ENCODE results near the gene DCUN1D1.

The DCUN1D1 gene

GRCh38 chr3:182970811-182971418, 9.4 kb downstream of the DCUN1D1 start:
- no peak overlapping the region for H3K27ac ChIP-seq

GRCh38 chr3:182969853-182970252, 10.5 kb downstream of the DCUN1D1 start:
- Histone ChIP-seq H3K4me3 (ENCODE audit: low read depth, low read length) (no peak overlapping the region), H3K27me3 (ENCODE audit: insufficient read depth, low read depth, severe bottlenecking) (no peaks in the 10 kb centered on the region), H3K36me3 (no peaks in the 10 kb centered on the region), H3K27ac (no peak overlapping the region), H3K9me3 (ENCODE audit: severe bottlenecking) (no peaks in the 10 kb centered on the region)
- DNase-seq = no peak
- no peak for TF ChIP-seq CTCF (IDR thresholded peaks at IDR 0.05; ENCODE audit: low read depth, low read length)

More at GRCh38 chr3:182970811-182971418, 9.4 kb downstream of the DCUN1D1 start:
- Histone ChIP-seq H3K4me3 (ENCODE audit: low read depth, low read length) (no peak overlapping the region), H3K36me3 (no peaks in the 10 kb centered on the region), H3K9me3 (ENCODE audit: severe bottlenecking) (no peaks in the 10 kb centered on the region), H3K27me3 (ENCODE audit: insufficient read depth, low read depth, severe bottlenecking) (no peaks in the 10 kb centered on the region)
- no peak for TF ChIP-seq CTCF (IDR thresholded peaks at IDR 0.05; ENCODE audit: low read depth, low read length)
- no peak for DNase-seq

- Histone ChIP-seq H3K36me3 (no peaks in the 10 kb centered on the region), H3K27ac (no peak overlapping the region), H3K9me3 (ENCODE audit: severe bottlenecking) (no peaks in the 10 kb centered on the region), H3K27me3 (ENCODE audit: insufficient read depth, low read depth, severe bottlenecking) (no peaks in the 10 kb centered on the region), H3K4me3 (ENCODE audit: low read depth, low read length) (no peak overlapping the region)
- no peak for TF ChIP-seq CTCF (IDR thresholded peaks at IDR 0.05; ENCODE audit: low read depth, low read length)
- no peak for DNase-seq
These were observed 11.1 kb downstream of the DCUN1D1 start for GRCh38 chr3:182969277-182969676.

- no peak overlapping the region for H3K27ac ChIP-seq
- DNase-seq = no peak
These were observed 12.8 kb downstream of the DCUN1D1 start for GRCh38 chr3:182967218-182968204.

GRCh38 chr3:182965861-182966366, 14.4 kb downstream of the DCUN1D1 start:
- Histone ChIP-seq H3K36me3 (no peaks in the 10 kb centered on the region), H3K27ac (no peak overlapping the region), H3K27me3 (ENCODE audit: insufficient read depth, low read depth, severe bottlenecking) (no peaks in the 10 kb centered on the region), H3K9me3 (ENCODE audit: severe bottlenecking) (no peaks in the 10 kb centered on the region), H3K4me3 (ENCODE audit: low read depth, low read length) (no peak overlapping the region)
- no peak for TF ChIP-seq CTCF (IDR thresholded peaks at IDR 0.05; ENCODE audit: low read depth, low read length)
- no peak for DNase-seq

More at GRCh38 chr3:182967218-182968204, 12.8 kb downstream of the DCUN1D1 start:
- Histone ChIP-seq H3K4me3 (ENCODE audit: low read depth, low read length) (no peak overlapping the region), H3K27me3 (ENCODE audit: insufficient read depth, low read depth, severe bottlenecking) (no peaks in the 10 kb centered on the region), H3K36me3 (no peaks in the 10 kb centered on the region), H3K9me3 (ENCODE audit: severe bottlenecking) (no peaks in the 10 kb centered on the region)
- TF ChIP-seq CTCF (IDR thresholded peaks at IDR 0.05; ENCODE audit: low read depth, low read length) = no peak

All from WERI-Rb-1 (cell line).